Measurements from ENCODE around the gene CORO7.

CORO7 gene

GRCh38 chr16:4370151-4370550 is 46.2 kb downstream of the CORO7 start:
- no peaks in the 10 kb centered on the region for H3K79me2 ChIP-seq (ENCODE audit: insufficient read depth, low read length)

GRCh38 chr16:4369007-4369733 is 47.2 kb downstream of the CORO7 start:
- Histone ChIP-seq H3K4me2 (ENCODE audit: low read length) (no peak overlapping the region), H3K27ac (ENCODE audit: low read depth, low read length, poor library complexity, severe bottlenecking) (no peak overlapping the region)

More at GRCh38 chr16:4370151-4370550, 46.2 kb downstream of the CORO7 start:
- Histone ChIP-seq H3K9me3 (ENCODE audit: low read length) (no peaks in the 10 kb centered on the region), H3K9me2 (ENCODE audit: low read depth, low read length) (no peaks in the 10 kb centered on the region), H3F3A (ENCODE audit: insufficient read depth, low read length) (no peaks in the 10 kb centered on the region), H3K36me3 (ENCODE audit: insufficient read depth, low read length) (peaks cover 7% of the 10 kb centered on the region; the same call in 1 of the 2 replicates), H3K9ac (ENCODE audit: low read length) (no peak overlapping the region), H3K4me1 (ENCODE audit: insufficient read depth, low read length, severe bottlenecking) (peaks cover 8% of the 10 kb centered on the region), H4K20me1 (ENCODE audit: insufficient read depth, low read length) (no peaks in the 10 kb centered on the region), H3K4me2 (ENCODE audit: low read length) (no peak overlapping the region), H3K27ac (ENCODE audit: low read depth, low read length, poor library complexity, severe bottlenecking) (no peak overlapping the region), H2AFZ (ENCODE audit: low read length) (no peak overlapping the region), H3K4me3 (ENCODE audit: low read depth, low read length, poor library complexity, severe bottlenecking) (no peak overlapping the region), H3K27me3 (ENCODE audit: insufficient read depth, low read length) (no peaks in the 10 kb centered on the region)
- no peak for TF ChIP-seq CTCF (IDR thresholded peaks at IDR 0.05; ENCODE audit: low read length)
- TF ChIP-seq EZH2 (IDR thresholded peaks at IDR 0.05; ENCODE audit: borderline replicate concordance, low read length): no peak

GRCh38 chr16:4367393-4367856 is 49.0 kb downstream of the CORO7 start:
- no peak overlapping the region for H3K4me3 ChIP-seq (ENCODE audit: low read depth, low read length, poor library complexity, severe bottlenecking)
- TF ChIP-seq EZH2 (IDR thresholded peaks at IDR 0.05; ENCODE audit: borderline replicate concordance, low read length) (no peak), CTCF (IDR thresholded peaks at IDR 0.05; ENCODE audit: low read length) (no peak)
- no peaks in the 10 kb centered on the region for H4K20me1 ChIP-seq (ENCODE audit: insufficient read depth, low read length)
- no peaks in the 10 kb centered on the region for H3K9me2 ChIP-seq (ENCODE audit: low read depth, low read length)
- H3K9ac ChIP-seq (ENCODE audit: low read length): no peak overlapping the region
- H3K4me1 ChIP-seq (ENCODE audit: insufficient read depth, low read length, severe bottlenecking): peaks cover 5% of the 10 kb centered on the region
- H3F3A ChIP-seq (ENCODE audit: insufficient read depth, low read length): no peaks in the 10 kb centered on the region
- H3K79me2 ChIP-seq (ENCODE audit: insufficient read depth, low read length): no peaks in the 10 kb centered on the region
- H3K9me3 ChIP-seq (ENCODE audit: low read length): no peaks in the 10 kb centered on the region
- no peak overlapping the region for H3K27ac ChIP-seq (ENCODE audit: low read depth, low read length, poor library complexity, severe bottlenecking)
- no peak overlapping the region for H3K4me2 ChIP-seq (ENCODE audit: low read length)
- H3K27me3 ChIP-seq (ENCODE audit: insufficient read depth, low read length): no peaks in the 10 kb centered on the region
- H3K36me3 ChIP-seq (ENCODE audit: insufficient read depth, low read length): peaks cover 21% of the 10 kb centered on the region; the same call in 1 of the 2 replicates
- H2AFZ ChIP-seq (ENCODE audit: low read length): no peak overlapping the region

More at GRCh38 chr16:4369007-4369733, 47.2 kb downstream of the CORO7 start:
- Histone ChIP-seq H3K79me2 (ENCODE audit: insufficient read depth, low read length) (no peaks in the 10 kb centered on the region), H3K9ac (ENCODE audit: low read length) (no peak overlapping the region), H3F3A (ENCODE audit: insufficient read depth, low read length) (no peaks in the 10 kb centered on the region), H3K27me3 (ENCODE audit: insufficient read depth, low read length) (no peaks in the 10 kb centered on the region), H2AFZ (ENCODE audit: low read length) (no peak overlapping the region), H3K36me3 (ENCODE audit: insufficient read depth, low read length) (peaks cover 14% of the 10 kb centered on the region; the same call in 1 of the 2 replicates), H3K4me1 (ENCODE audit: insufficient read depth, low read length, severe bottlenecking) (peaks cover 8% of the 10 kb centered on the region), H4K20me1 (ENCODE audit: insufficient read depth, low read length) (no peaks in the 10 kb centered on the region), H3K4me3 (ENCODE audit: low read depth, low read length, poor library complexity, severe bottlenecking) (no peak overlapping the region), H3K9me2 (ENCODE audit: low read depth, low read length) (no peaks in the 10 kb centered on the region), H3K9me3 (ENCODE audit: low read length) (no peaks in the 10 kb centered on the region)
- TF ChIP-seq EZH2 (IDR thresholded peaks at IDR 0.05; ENCODE audit: borderline replicate concordance, low read length) (no peak), CTCF (IDR thresholded peaks at IDR 0.05; ENCODE audit: low read length) (no peak)
